Esophagus squamous epithelium (tissue), 5 donors: Measurements from ENCODE around the gene MUC5AC. TPM values are rescaled to one million over a fixed set of nuclear protein-coding genes. Genes with fewer than 3 reads are reported as not detected.

Source experiments
- DNase-seq: peaks from one replicate; lab custom pipeline; 2025; lab: John Stamatoyannopoulos, UW
- H3K27ac ChIP-seq, 4 donors: fragments of 200-600 bp; sonication (generic); one replicate each; pipeline ENCODE4 v1.5.1; 2016 to 2019; ENCODE audit warnings: mild to moderate bottlenecking in 1 of 4
- H3K27me3 ChIP-seq, 4 donors: fragments of 200-600 bp; sonication (generic); 1 replicate in 3 of 4; 2 replicates in 1 of 4; pipeline versions ENCODE4 v1.5.1 to v1.6.0; 2017 to 2021; ENCODE audit warnings: antibody characterized with exemption in 1 of 4
- H3K36me3 ChIP-seq, 3 donors: fragments of 200-600 bp; sonication (generic); one replicate each; pipeline ENCODE4 v1.5.1; 2016 to 2019
- H3K4me1 ChIP-seq, 3 donors: fragments of 200-600 bp; sonication (generic); one replicate each; pipeline ENCODE4 v1.5.1; 2017 to 2019
- H3K4me3 ChIP-seq, 4 donors: fragments of 200-600 bp; sonication (generic); 1 replicate in 3 of 4; 2 replicates in 1 of 4; pipeline ENCODE4 v1.5.1; 2016 to 2019; ENCODE audit warnings: mild to moderate bottlenecking in 2 of 4, moderate library complexity in 1 of 4
- H3K9me3 ChIP-seq, 3 donors: fragments of 200-600 bp; sonication (generic); one replicate each; pipeline ENCODE4 v1.5.1; 2016 to 2019
- POLR2A ChIP-seq, 4 donors: fragments of 450-650 bp; IDR thresholded peaks; one replicate each; pipeline ENCODE4 v1.6.1; 2017; ENCODE audit warnings: antibody characterized with exemption in 4 of 4, mild to moderate bottlenecking in 4 of 4, moderate library complexity in 3 of 4
- WGBS, 2 donors: methylation state at CpG; one replicate each; pipeline ENCODE4 v1.1.5; 2018; 5-methylcytosine and 5-hydroxymethylcytosine counted together
- intact Hi-C: fragments of 100-400 bp; cut with DNase I; formaldehyde crosslinking; loops from one replicate; pipeline ENCODE4 v1.15.0; 2022
- total RNA-seq, 4 donors: library from RNA; depleted of rRNA; stranded (reverse); fragments of >200 nt; gene quantifications; one replicate each; pipeline ENCODE4 v1.1.0, GENCODE V29; 2016
- TF ChIP-seq, protein P1 (sequence below), 6 experiments: fragments of 450-650 bp in 4 of 6; fragments of 200-600 bp in 2 of 6; sonication (generic) in 2 of 6; IDR thresholded peaks; one replicate each; pipeline ENCODE4 v1.5.1; 2016 to 2019; ENCODE audit warnings: antibody characterized with exemption in 6 of 6, mild to moderate bottlenecking in 4 of 6, moderate library complexity in 4 of 6
- donor health status: DM: yes; HTN: yes; CAD: no.

The MUC5AC gene
- total RNA-seq, 4 donors from 2014 or later: under 0.01 to 1.5 TPM; not detected in 2

DNA sequence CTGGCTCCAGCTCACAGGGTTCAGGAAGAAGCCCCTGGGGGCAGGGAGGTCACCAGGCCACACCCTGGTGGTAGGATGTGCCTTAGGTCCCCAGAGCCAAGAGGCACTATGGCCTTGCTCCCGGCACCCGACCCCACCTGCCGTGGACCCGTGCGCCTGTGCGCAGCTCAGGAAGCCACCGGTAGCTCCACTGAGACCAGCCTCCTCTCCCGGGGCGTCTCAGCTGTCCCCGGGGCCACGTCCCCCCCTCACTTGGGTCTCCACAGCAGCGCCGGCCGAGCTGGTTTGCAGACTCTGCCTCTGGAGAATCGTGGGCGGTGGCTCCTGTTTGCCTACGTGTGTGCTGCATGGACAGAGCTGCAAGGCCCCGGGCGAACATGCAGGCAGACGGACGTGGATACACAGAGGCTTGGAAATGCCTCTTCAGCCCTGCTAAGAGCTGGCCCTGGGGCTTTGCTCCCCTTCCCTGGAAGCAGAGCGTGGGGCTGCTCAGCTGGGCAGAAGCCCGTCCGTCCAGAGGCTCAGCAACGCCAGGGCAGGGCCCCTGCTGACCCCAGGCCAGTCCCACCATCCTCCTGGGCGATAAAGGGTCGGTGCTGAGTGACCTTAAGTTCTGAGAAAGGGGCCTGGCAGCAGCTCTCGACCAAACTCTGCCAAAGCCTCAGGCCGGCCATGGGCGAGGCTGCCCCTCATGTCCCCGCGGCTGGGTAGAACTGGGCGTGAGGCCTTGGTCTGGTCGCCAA is 49.8 kb downstream of the MUC5AC start:
- intact Hi-C loops: loop anchor here (10.0 kb wide), 2 partner anchors 307 to 367 kb away; partner anchors contain the start of gene DUSP8
- Histone ChIP-seq H3K36me3 (no peaks in the 10 kb centered on the region), H3K4me1 (peaks cover 0 to 8% (median 3%) of the 10 kb centered on the region in 3 donors), H3K4me3 (no peak overlapping the region), H3K27me3 (peaks cover 0 to 87% (median 0%) of the 10 kb centered on the region in 4 donors), H3K9me3 (peaks cover 0 to 29% (median 5%) of the 10 kb centered on the region in 3 donors), H3K27ac (no peak overlapping the region)
- TF ChIP-seq, protein P1, sequence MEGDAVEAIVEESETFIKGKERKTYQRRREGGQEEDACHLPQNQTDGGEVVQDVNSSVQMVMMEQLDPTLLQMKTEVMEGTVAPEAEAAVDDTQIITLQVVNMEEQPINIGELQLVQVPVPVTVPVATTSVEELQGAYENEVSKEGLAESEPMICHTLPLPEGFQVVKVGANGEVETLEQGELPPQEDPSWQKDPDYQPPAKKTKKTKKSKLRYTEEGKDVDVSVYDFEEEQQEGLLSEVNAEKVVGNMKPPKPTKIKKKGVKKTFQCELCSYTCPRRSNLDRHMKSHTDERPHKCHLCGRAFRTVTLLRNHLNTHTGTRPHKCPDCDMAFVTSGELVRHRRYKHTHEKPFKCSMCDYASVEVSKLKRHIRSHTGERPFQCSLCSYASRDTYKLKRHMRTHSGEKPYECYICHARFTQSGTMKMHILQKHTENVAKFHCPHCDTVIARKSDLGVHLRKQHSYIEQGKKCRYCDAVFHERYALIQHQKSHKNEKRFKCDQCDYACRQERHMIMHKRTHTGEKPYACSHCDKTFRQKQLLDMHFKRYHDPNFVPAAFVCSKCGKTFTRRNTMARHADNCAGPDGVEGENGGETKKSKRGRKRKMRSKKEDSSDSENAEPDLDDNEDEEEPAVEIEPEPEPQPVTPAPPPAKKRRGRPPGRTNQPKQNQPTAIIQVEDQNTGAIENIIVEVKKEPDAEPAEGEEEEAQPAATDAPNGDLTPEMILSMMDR (IDR thresholded peaks at IDR 0.05): no peak
- TF ChIP-seq POLR2A (IDR thresholded peaks at IDR 0.05): no peak
- WGBS, 2 donors: 40 to 60% methylated on average over 1 to 4 of the region's 34 CpGs
- no peak for DNase-seq

DNA sequence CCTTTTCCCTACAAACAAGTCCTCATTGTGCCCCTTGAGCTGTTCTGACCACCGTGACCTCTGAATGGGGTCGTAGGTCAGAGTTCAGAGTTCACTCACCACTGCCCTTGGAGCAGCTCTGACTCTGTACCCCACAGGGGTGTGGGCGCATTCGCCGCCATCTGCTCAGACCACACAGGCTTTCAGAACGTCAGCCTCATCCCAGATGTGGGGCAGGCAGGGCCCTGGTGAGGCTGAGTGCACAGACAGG is 50.3 kb downstream of the MUC5AC start:
- intact Hi-C loops: loop anchor here (10.0 kb wide), 2 partner anchors 307 to 367 kb away; partner anchors contain the start of gene DUSP8
- TF ChIP-seq, protein P1 (IDR thresholded peaks at IDR 0.05): no peak
- TF ChIP-seq POLR2A (IDR thresholded peaks at IDR 0.05): no peak
- no peak for DNase-seq

DNA sequence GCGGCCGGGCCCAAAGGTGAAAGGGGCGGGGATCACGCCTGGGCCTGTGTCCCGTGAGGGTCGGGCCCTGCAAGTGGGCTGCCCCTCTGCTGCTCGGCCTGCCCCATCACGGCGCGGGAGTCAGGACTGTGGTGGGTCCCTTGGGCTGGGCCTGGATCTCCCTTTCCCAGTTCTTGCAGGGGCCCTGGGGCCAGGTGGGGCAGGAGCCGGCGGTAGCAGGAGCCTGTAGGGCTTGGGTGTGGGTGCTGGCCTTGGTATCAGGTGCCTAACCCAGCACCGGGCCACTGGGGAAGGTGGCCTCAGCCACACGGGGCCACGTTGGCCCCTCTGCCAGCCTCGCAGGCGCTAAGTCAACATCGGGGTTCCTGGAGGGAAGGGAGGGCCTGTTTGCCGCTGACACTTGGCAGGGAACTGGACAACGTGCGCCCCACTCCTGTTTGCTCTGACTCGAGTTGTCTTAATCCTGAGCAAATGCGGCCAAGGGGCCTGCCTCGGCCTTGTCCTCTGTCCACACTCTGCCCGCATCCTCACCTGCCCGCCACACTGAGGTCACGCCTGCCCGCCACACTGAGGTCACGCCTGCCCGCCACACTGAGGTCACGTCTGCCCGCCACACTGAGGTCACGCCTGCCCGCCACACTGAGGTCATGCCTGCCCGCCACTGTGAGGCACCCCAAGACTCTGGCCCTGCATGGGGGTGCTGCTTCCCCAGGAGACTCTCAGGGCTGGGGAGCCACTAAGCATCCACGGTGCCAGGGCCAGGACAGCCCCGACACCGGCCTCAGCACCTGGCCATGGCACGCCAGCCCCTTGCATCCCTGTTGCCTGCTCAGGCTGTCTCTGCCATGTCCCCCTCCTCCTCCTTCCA is 50.9 kb downstream of the MUC5AC start:
- intact Hi-C loops: loop anchor here (10.0 kb wide), 2 partner anchors 306 to 366 kb away; partner anchors contain the start of gene DUSP8
- peaks cover 0 to 77% (median 0%) of the 10 kb centered on the region in 4 donors for H3K27me3 ChIP-seq
- WGBS, 2 donors: 83 to 99% methylated on average over 7 to 9 of the region's 39 CpGs

More for the DNA sequence above, 50.3 kb downstream of the MUC5AC start:
- Histone ChIP-seq H3K4me3 (no peak overlapping the region), H3K36me3 (no peaks in the 10 kb centered on the region), H3K27me3 (peaks cover 0 to 82% (median 0%) of the 10 kb centered on the region in 4 donors), H3K9me3 (peaks cover 0 to 34% (median 5%) of the 10 kb centered on the region in 3 donors), H3K4me1 (peaks cover 0 to 4% (median 2%) of the 10 kb centered on the region in 3 donors), H3K27ac (no peak overlapping the region)
- 50% methylated on average over 2 of the region's 6 CpGs; no CpG with 5 or more reads in 1 of the 2 donors for WGBS, 2 donors

DNA sequence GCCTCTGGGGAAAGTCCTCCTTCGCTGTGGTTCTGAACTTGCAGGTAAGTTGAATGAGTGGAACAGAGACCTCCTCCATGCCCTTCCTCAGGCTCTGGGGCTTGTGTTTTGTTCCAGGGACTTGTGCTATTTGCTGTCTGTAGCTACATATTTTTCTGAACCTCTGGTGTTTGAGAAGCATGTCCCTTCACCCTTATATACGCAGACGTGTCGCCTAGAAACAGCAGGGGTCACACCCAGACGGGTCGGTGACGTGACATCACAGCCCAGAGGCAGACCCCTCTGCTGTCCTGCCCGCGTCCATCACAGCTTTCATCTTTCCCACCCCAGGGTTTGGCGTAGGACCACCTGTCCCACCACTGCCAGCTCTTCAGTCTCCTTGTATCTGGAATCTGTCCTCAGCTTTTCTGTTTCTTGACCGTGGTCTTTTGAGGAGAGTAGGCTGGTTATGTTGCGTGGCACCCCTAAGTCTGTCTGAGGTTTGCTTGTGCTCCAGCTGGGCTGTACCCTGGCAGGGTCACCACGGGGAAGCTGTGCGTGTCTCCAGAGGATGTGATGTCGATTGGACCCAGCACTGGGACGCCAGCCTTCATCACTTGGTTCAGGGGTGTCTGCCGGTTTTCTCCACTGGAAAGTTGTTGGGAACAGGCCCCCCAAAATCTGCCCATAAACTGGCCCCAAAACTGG is 51.8 kb downstream of the MUC5AC start:
- no peak overlapping the region for H3K27ac ChIP-seq
- intact Hi-C loops: loop anchor here (10.0 kb wide), 2 partner anchors 305 to 365 kb away; partner anchors contain the start of gene DUSP8
- no peaks in the 10 kb centered on the region for H3K4me1 ChIP-seq
- H3K36me3 ChIP-seq: no peaks in the 10 kb centered on the region
- WGBS, 2 donors: 80 to 84% methylated on average over 10 to 12 of the region's 17 CpGs
- DNase-seq: no peak
- peaks cover 0 to 34% (median 5%) of the 10 kb centered on the region in 3 donors for H3K9me3 ChIP-seq
- H3K27me3 ChIP-seq: peaks cover 0 to 68% (median 0%) of the 10 kb centered on the region in 4 donors
- no peak overlapping the region for H3K4me3 ChIP-seq
- TF ChIP-seq, protein P1 (IDR thresholded peaks at IDR 0.05): no peak
- TF ChIP-seq POLR2A (IDR thresholded peaks at IDR 0.05): no peak

More for the DNA sequence above, 50.9 kb downstream of the MUC5AC start:
- Histone ChIP-seq H3K27ac (no peak overlapping the region), H3K36me3 (no peaks in the 10 kb centered on the region), H3K9me3 (peaks cover 0 to 34% (median 5%) of the 10 kb centered on the region in 3 donors), H3K4me1 (no peaks in the 10 kb centered on the region), H3K4me3 (no peak overlapping the region)
- TF ChIP-seq POLR2A (IDR thresholded peaks at IDR 0.05): no peak
- TF ChIP-seq, protein P1 (IDR thresholded peaks at IDR 0.05): no peak
- no peak for DNase-seq
